NCI-H1092 (cell line): ENCODE results near the gene PTPN6.

Experiments
- DNase-seq: peaks from one replicate; lab custom pipeline; 2025; lab: John Stamatoyannopoulos, UW

The PTPN6 gene

GRCh38 chr12:6956021-6956727 lies 5.0 kb downstream of the PTPN6 start:
- no peak for DNase-seq

- no peak for DNase-seq
These were observed 6.1 kb downstream of the PTPN6 start for GRCh38 chr12:6957151-6957701.

- DNase-seq, result no peak
These were observed 6.8 kb downstream of the PTPN6 start for GRCh38 chr12:6957741-6958608.

- no peak for DNase-seq
These were observed 7.5 kb downstream of the PTPN6 start for GRCh38 chr12:6958609-6959057.

- no peak for DNase-seq
These were observed 8.1 kb downstream of the PTPN6 start for GRCh38 chr12:6959058-6959804.

GRCh38 chr12:6959805-6960592 lies 8.8 kb downstream of the PTPN6 start:
- no peak for DNase-seq

GRCh38 chr12:6960593-6961277 lies 9.6 kb downstream of the PTPN6 start:
- DNase-seq, result no peak

- no peak for DNase-seq
These were observed 10.1 kb downstream of the PTPN6 start for GRCh38 chr12:6961278-6961694.

GRCh38 chr12:6961695-6962284 lies 10.6 kb downstream of the PTPN6 start:
- no peak for DNase-seq

GRCh38 chr12:6962285-6963015 lies 11.3 kb downstream of the PTPN6 start:
- no peak for DNase-seq

GRCh38 chr12:6963016-6963731 lies 12.0 kb downstream of the PTPN6 start:
- no peak for DNase-seq

- DNase-seq, result no peak
These were observed 12.7 kb downstream of the PTPN6 start for GRCh38 chr12:6963791-6964413.

GRCh38 chr12:6964605-6965025 lies 13.5 kb downstream of the PTPN6 start:
- DNase-seq, result no peak

GRCh38 chr12:6965026-6965661 lies 14.0 kb downstream of the PTPN6 start:
- peak; percentile 35 for DNase-seq

GRCh38 chr12:6965714-6966113 lies 14.6 kb downstream of the PTPN6 start:
- no peak for DNase-seq

GRCh38 chr12:6966351-6966750 lies 15.2 kb downstream of the PTPN6 start:
- no peak for DNase-seq

GRCh38 chr12:6967651-6968100 lies 16.5 kb downstream of the PTPN6 start:
- no peak for DNase-seq

- DNase-seq, result no peak
These were observed 17.3 kb downstream of the PTPN6 start for GRCh38 chr12:6968426-6968825.
